OCI-LY7 (cell line): ENCODE data around the gene CFAP73. TPM values are rescaled to one million over a fixed set of nuclear protein-coding genes. Genes with fewer than 3 reads are reported as not detected.

Experiments used
- BruUV-seq: library from RNA; stranded (reverse); fragments of 400-500 nt; replicated peaks from 2 replicates; lab custom pipeline; 2021; lab: Mats Ljungman, UMichigan
- CTCF ChIA-PET: fragments of 300-600 bp; sonication (Branson Sonifier 250); formaldehyde crosslinking; loops from one replicate; lab custom pipeline; 2022; ENCODE audit warnings: antibody characterized with exemption; ENCODE audit not compliant: unreplicated experiment; lab: Charles Lee
- POLR2A ChIA-PET: fragments of 300-600 bp; sonication (Branson Sonifier 250); formaldehyde crosslinking; loops from one replicate; lab custom pipeline; 2022; ENCODE audit warnings: antibody characterized with exemption; lab: Charles Lee
- DNase-seq: peaks from one replicate; pipeline ENCODE4 v3.0.0-alpha.2; 2015; ENCODE audit warnings: low spot score
- H2AFZ ChIP-seq: fragments of 200-600 bp; sonication (generic), shearing (Covaris generic); 2 replicates; pipeline ENCODE4 v1.6.1; 2014; ENCODE audit warnings: mild to moderate bottlenecking, antibody characterized with exemption, low read length, moderate library complexity
- H3K27ac ChIP-seq: fragments of 200-600 bp; sonication (generic); 2 replicates; pipeline ENCODE4 v1.5.1; 2014; ENCODE audit warnings: mixed run types, low read depth, mild to moderate bottlenecking, moderate library complexity, low read length, inconsistent platforms; ENCODE audit not compliant: poor library complexity, severe bottlenecking
- H3K36me3 ChIP-seq: fragments of 200-600 bp; sonication (generic); 2 replicates; pipeline ENCODE4 v1.6.1; 2014; ENCODE audit warnings: mild to moderate bottlenecking, antibody characterized with exemption, low read length, moderate library complexity, mixed read lengths; ENCODE audit not compliant: insufficient read depth
- H3K4me1 ChIP-seq: fragments of 200-600 bp; sonication (generic); 2 replicates; pipeline ENCODE4 v1.5.1; 2014; ENCODE audit warnings: mild to moderate bottlenecking, low read length; ENCODE audit not compliant: insufficient read depth, poor library complexity, severe bottlenecking
- H3K4me2 ChIP-seq: fragments of 200-600 bp; sonication (generic); 2 replicates; pipeline ENCODE4 v1.6.1; 2014; ENCODE audit warnings: mild to moderate bottlenecking, low read length
- H3K4me3 ChIP-seq: fragments of 200-600 bp; sonication (generic); 2 replicates; pipeline ENCODE4 v1.5.1; 2014; ENCODE audit warnings: mild to moderate bottlenecking, low read depth, low read length; ENCODE audit not compliant: poor library complexity, severe bottlenecking
- H3K79me2 ChIP-seq: fragments of 200-600 bp; sonication (generic); 2 replicates; pipeline ENCODE4 v1.6.1; 2016; ENCODE audit warnings: low read depth, mild to moderate bottlenecking, low read length, moderate library complexity, mixed read lengths; ENCODE audit not compliant: insufficient read depth
- H3K9me2 ChIP-seq: fragments of 200-600 bp; sonication (generic); 2 replicates; pipeline ENCODE4 v1.6.1; 2016; ENCODE audit warnings: mild to moderate bottlenecking, low read length, mixed read lengths; ENCODE audit not compliant: insufficient read depth
- H3K9me3 ChIP-seq: fragments of 200-600 bp; sonication (generic); 2 replicates; pipeline ENCODE4 v1.6.1; 2014; ENCODE audit warnings: mild to moderate bottlenecking, mixed run types, low read length, mixed read lengths
- H4K20me1 ChIP-seq: fragments of 200-600 bp; sonication (generic); 2 replicates; pipeline ENCODE4 v1.6.1; 2014; ENCODE audit warnings: mild to moderate bottlenecking, antibody characterized with exemption, low read length, moderate library complexity, mixed read lengths; ENCODE audit not compliant: insufficient read depth
- EZH2phosphoT487 ChIP-seq: fragments of 200-600 bp; sonication (generic); IDR thresholded peaks from 2 replicates; pipeline ENCODE4 v1.6.1; 2018; ENCODE audit warnings: low read depth, borderline replicate concordance, mild to moderate bottlenecking, mixed run types, antibody characterized with exemption, low read length, moderate library complexity, mixed read lengths
- intact Hi-C: fragments of 100-400 bp; cut with micrococcal nuclease; formaldehyde crosslinking; loops from one replicate; pipeline ENCODE4 v1.10.0; 2022; ENCODE audit not compliant: unreplicated experiment
- total RNA-seq, 2 experiments: library from RNA; depleted of rRNA in 1 of 2; stranded (reverse); fragments of >200 nt in 1 of 2; shearing (Covaris generic) in 1 of 2; gene quantifications; 2 replicates each; pipeline ENCODE4 v1.2.3, GENCODE V29; 2014 to 2022
- TF ChIP-seq, protein P1 (sequence below): fragments of 200-600 bp; sonication (generic); conservative IDR thresholded peaks from 2 replicates; pipeline ENCODE4 v1.5.1; 2014; ENCODE audit warnings: mild to moderate bottlenecking, antibody characterized with exemption, low read length, moderate library complexity, mixed read lengths

Gene CFAP73
- total RNA-seq, 2 experiments from 2014 or later = 26.9 to 37.4 TPM

- Histone ChIP-seq H3K27ac (no peak overlapping the region), H3K4me1 (peaks cover 48% of the 10 kb centered on the region), H3K9me2 (no peaks in the 10 kb centered on the region), H3K79me2 (no peaks in the 10 kb centered on the region), H4K20me1 (no peaks in the 10 kb centered on the region), H3K4me2 (no peak overlapping the region), H3K9me3 (no peaks in the 10 kb centered on the region), H2AFZ (no peak overlapping the region), H3K4me3 (no peak overlapping the region), H3K36me3 (no peaks in the 10 kb centered on the region)
- ChIA-PET POLR2A (interaction anchor here (0.8 to 0.9 kb wide), 2 partner anchors 10 to 17 kb away, joined by 3 read pairs; no protein-coding TSS in a partner anchor), CTCF (no interaction called here)
- intact Hi-C loops = no loop called here
- no peak for DNase-seq
- TF ChIP-seq EZH2phosphoT487 = no peak
- TF ChIP-seq, protein P1, sequence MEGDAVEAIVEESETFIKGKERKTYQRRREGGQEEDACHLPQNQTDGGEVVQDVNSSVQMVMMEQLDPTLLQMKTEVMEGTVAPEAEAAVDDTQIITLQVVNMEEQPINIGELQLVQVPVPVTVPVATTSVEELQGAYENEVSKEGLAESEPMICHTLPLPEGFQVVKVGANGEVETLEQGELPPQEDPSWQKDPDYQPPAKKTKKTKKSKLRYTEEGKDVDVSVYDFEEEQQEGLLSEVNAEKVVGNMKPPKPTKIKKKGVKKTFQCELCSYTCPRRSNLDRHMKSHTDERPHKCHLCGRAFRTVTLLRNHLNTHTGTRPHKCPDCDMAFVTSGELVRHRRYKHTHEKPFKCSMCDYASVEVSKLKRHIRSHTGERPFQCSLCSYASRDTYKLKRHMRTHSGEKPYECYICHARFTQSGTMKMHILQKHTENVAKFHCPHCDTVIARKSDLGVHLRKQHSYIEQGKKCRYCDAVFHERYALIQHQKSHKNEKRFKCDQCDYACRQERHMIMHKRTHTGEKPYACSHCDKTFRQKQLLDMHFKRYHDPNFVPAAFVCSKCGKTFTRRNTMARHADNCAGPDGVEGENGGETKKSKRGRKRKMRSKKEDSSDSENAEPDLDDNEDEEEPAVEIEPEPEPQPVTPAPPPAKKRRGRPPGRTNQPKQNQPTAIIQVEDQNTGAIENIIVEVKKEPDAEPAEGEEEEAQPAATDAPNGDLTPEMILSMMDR = no peak
- no TSS peak for BruUV-seq
Observed at GRCh38 chr12:113144806-113145205, 4.7 kb upstream of the CFAP73 start.

- DNase-seq = no peak
- Histone ChIP-seq H4K20me1 (no peaks in the 10 kb centered on the region), H3K36me3 (no peaks in the 10 kb centered on the region), H2AFZ (no peak overlapping the region; the same call in 1 of the 2 replicates), H3K79me2 (no peaks in the 10 kb centered on the region), H3K4me1 (peaks cover 38% of the 10 kb centered on the region), H3K4me3 (no peak overlapping the region), H3K27ac (no peak overlapping the region), H3K4me2 (no peak overlapping the region; the same call in 1 of the 2 replicates), H3K9me2 (no peaks in the 10 kb centered on the region), H3K9me3 (no peaks in the 10 kb centered on the region)
- intact Hi-C loops = no loop called here
- TF ChIP-seq, protein P1 = no peak
- no peak for TF ChIP-seq EZH2phosphoT487
- ChIA-PET POLR2A (interaction anchor here (0.7 to 0.8 kb wide), 3 partner anchors 17 to 37 kb away, joined by 4 to 5 read pairs (median 4); no protein-coding TSS in a partner anchor), CTCF (no interaction called here)
- no TSS peak for BruUV-seq
Observed at GRCh38 chr12:113145720-113146551, 3.6 kb upstream of the CFAP73 start.
